AML-193 (cell line): Measurements from ENCODE around the gene UMPS.
A peak's percentile ranks its signal among the peaks of the same experiment; 100 is the strongest.
"Not testable (repeated sequence)": the region's sequence is repeated elsewhere in the genome, so short reads cannot be mapped to it uniquely, and the experiment has no call there.

Source experiments
- DNase-seq, 2 experiments: peaks; one replicate each; lab custom pipeline; 2025; lab: John Stamatoyannopoulos, UW

UMPS gene

GRCh38 chr3:124707656-124708062 is 22.6 kb upstream of the UMPS start:
- no peak for DNase-seq

GRCh38 chr3:124714223-124714853 is 15.9 kb upstream of the UMPS start:
- DNase-seq = no peak

- no peak for DNase-seq
These were observed 7.7 kb upstream of the UMPS start for GRCh38 chr3:124722589-124722988.

- no peak for DNase-seq
These were observed 667 bp downstream of the UMPS start for GRCh38 chr3:124730941-124731297.

GRCh38 chr3:124731760-124732159 is 1.5 kb downstream of the UMPS start:
- no peak for DNase-seq

GRCh38 chr3:124741027-124741426 is 10.8 kb downstream of the UMPS start:
- DNase-seq = no peak

GRCh38 chr3:124745756-124746155 is 15.5 kb downstream of the UMPS start:
- no peak for DNase-seq

- DNase-seq = no peak
These were observed 17.1 kb downstream of the UMPS start for GRCh38 chr3:124747111-124747981.

GRCh38 chr3:124748560-124749198 is 18.4 kb downstream of the UMPS start:
- no peak for DNase-seq

- DNase-seq = not testable (repeated sequence)
These were observed 19.6 kb downstream of the UMPS start for GRCh38 chr3:124749877-124750276.

GRCh38 chr3:124751501-124751900 is 21.2 kb downstream of the UMPS start:
- DNase-seq = no peak

GRCh38 chr3:124752051-124752450 is 21.8 kb downstream of the UMPS start:
- no peak for DNase-seq

- not testable (repeated sequence) for DNase-seq
These were observed 27.7 kb downstream of the UMPS start for GRCh38 chr3:124757926-124758325.

- DNase-seq = no peak
These were observed 28.8 kb downstream of the UMPS start for GRCh38 chr3:124758851-124759635.

- DNase-seq = no peak
These were observed 29.6 kb downstream of the UMPS start for GRCh38 chr3:124759666-124760401.

- no peak for DNase-seq
These were observed 30.3 kb downstream of the UMPS start for GRCh38 chr3:124760601-124761000.

- peak; percentile 56 to 72 for DNase-seq
These were observed 31.1 kb downstream of the UMPS start for GRCh38 chr3:124761250-124761796.

- no peak for DNase-seq
These were observed 31.8 kb downstream of the UMPS start for GRCh38 chr3:124761935-124762660.

- DNase-seq = no peak
These were observed 32.4 kb downstream of the UMPS start for GRCh38 chr3:124762661-124763011.

GRCh38 chr3:124763206-124763605 is 33.0 kb downstream of the UMPS start:
- DNase-seq = no peak
